Left ventricle myocardium inferior (tissue), 1 donor: Measurements from ENCODE around the gene SATB2. TPM values are rescaled to one million over a fixed set of nuclear protein-coding genes. Genes with fewer than 3 reads are reported as not detected.

Source experiments
- DNase-seq: peaks from one replicate; pipeline ENCODE4 v3.0.0-alpha.2; 2020
- H3K27ac ChIP-seq: fragments of 200-600 bp; replicated peaks from 2 replicates; pipeline ENCODE4 v1.8.0; 2021
- H3K27me3 ChIP-seq: fragments of 200-600 bp; 2 replicates; pipeline ENCODE4 v1.8.0; 2021; ENCODE audit warnings: low read depth
- H3K36me3 ChIP-seq: fragments of 200-600 bp; 2 replicates; pipeline ENCODE4 v1.8.0; 2021
- H3K4me1 ChIP-seq: fragments of 200-600 bp; 2 replicates; pipeline ENCODE4 v1.8.0; 2021
- H3K4me3 ChIP-seq: fragments of 200-600 bp; 2 replicates; pipeline ENCODE4 v1.8.0; 2021; ENCODE audit warnings: mild to moderate bottlenecking, moderate library complexity
- H3K9me3 ChIP-seq: fragments of 200-600 bp; replicated peaks from 2 replicates; pipeline ENCODE4 v1.8.0; 2021
- intact Hi-C: fragments of 100-400 bp; cut with micrococcal nuclease; formaldehyde crosslinking; loops from one replicate; pipeline ENCODE4 v1.11.0; 2022
- total RNA-seq: library from RNA; stranded (reverse); fragmentation: NEBNext Ultra II Directional; extraction: Animal tissue kit (Norgen Biotek cat#: 25700); gene quantifications from one replicate; pipeline ENCODE4 v1.2.1, GENCODE V29; 2021
- TF ChIP-seq, protein P1 (sequence below): fragments of 200-600 bp; IDR thresholded peaks from 2 replicates; pipeline ENCODE4 v1.8.0; 2021; ENCODE audit warnings: antibody characterized with exemption, mild to moderate bottlenecking, borderline replicate concordance
- donor health status: DM: no; HTN: yes; CAD: no; lungs with severe emphysema.

The SATB2 gene
- total RNA-seq, 1 donor from 2014 or later, result 1.1 TPM

DNA sequence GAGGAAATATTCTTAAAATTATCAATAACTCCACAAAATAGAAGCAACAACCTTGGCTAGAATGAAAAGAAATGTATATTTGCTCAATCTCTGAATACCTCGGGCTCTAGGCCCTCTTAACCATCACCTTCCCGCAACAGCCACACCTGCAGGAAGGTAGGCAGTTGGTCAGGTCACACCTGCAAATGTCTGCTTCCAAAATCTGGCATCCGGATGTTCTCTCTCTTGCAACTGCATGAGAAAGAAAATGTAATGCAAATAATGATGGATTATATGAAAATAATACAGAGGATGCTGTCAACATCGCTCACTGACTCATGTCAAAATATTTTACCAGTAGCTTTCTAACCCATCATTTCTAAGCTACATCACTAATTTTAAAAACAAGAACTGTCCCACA lies 148.3 kb downstream of the SATB2 start:
- intact Hi-C loops, result no loop called here
- H3K4me1 ChIP-seq, result no peaks in the 10 kb centered on the region
- no peaks in the 10 kb centered on the region for H3K27me3 ChIP-seq
- TF ChIP-seq, protein P1, sequence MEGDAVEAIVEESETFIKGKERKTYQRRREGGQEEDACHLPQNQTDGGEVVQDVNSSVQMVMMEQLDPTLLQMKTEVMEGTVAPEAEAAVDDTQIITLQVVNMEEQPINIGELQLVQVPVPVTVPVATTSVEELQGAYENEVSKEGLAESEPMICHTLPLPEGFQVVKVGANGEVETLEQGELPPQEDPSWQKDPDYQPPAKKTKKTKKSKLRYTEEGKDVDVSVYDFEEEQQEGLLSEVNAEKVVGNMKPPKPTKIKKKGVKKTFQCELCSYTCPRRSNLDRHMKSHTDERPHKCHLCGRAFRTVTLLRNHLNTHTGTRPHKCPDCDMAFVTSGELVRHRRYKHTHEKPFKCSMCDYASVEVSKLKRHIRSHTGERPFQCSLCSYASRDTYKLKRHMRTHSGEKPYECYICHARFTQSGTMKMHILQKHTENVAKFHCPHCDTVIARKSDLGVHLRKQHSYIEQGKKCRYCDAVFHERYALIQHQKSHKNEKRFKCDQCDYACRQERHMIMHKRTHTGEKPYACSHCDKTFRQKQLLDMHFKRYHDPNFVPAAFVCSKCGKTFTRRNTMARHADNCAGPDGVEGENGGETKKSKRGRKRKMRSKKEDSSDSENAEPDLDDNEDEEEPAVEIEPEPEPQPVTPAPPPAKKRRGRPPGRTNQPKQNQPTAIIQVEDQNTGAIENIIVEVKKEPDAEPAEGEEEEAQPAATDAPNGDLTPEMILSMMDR, result no peak
- H3K27ac ChIP-seq, result no peak overlapping the region
- DNase-seq, result no peak
- no peak overlapping the region for H3K4me3 ChIP-seq
- H3K9me3 ChIP-seq, result no peaks in the 10 kb centered on the region
- H3K36me3 ChIP-seq, result no peaks in the 10 kb centered on the region

DNA sequence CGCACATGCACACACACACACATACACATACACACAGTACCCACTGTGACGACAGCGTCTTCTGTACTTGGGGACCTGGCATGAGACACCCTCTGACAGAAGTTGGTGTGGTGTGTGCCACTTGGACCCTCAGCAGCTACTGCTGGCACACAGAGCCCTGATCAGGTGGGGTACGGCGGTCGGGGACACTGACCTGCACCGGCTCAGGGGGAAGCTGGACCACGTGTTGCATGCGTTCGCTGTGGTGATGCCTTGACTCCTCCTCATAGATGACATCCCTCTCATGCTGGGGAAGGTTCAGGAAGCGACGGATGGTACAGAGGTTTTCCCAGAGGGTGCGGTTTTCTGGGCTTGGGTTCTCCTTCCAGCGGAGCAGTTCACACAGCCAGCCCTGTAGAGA lies 149.2 kb downstream of the SATB2 start:
- TF ChIP-seq, protein P1, result no peak
- Histone ChIP-seq H3K27me3 (no peaks in the 10 kb centered on the region), H3K9me3 (no peaks in the 10 kb centered on the region), H3K27ac (no peak overlapping the region), H3K4me1 (no peaks in the 10 kb centered on the region), H3K4me3 (no peak overlapping the region), H3K36me3 (no peaks in the 10 kb centered on the region)
- intact Hi-C loops, result no loop called here
- DNase-seq, result no peak

DNA sequence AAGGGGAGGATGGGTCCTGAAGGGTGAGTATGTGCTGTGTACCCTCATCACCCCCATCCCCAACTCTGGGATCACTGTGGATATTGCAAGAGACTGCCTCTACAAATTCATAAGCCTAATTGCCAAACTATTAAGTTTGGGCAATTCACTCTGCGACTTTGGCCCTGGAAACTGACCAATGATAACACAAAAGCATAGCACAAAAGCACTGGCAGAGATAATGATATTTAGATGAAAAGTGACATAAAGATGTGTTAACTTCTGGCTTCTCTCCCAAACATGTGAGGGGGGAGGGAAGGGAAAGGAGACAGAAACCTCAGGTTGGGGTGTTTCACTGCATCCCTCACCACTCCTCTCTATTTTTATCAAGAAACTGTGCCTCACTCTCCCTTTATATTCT lies 150.3 kb downstream of the SATB2 start:
- Histone ChIP-seq H3K27ac (no peak overlapping the region), H3K9me3 (no peaks in the 10 kb centered on the region), H3K4me3 (no peak overlapping the region), H3K27me3 (no peaks in the 10 kb centered on the region), H3K4me1 (no peaks in the 10 kb centered on the region), H3K36me3 (no peaks in the 10 kb centered on the region)
- intact Hi-C loops, result no loop called here
- DNase-seq, result no peak
- TF ChIP-seq, protein P1, result no peak

- Histone ChIP-seq H3K27me3 (no peaks in the 10 kb centered on the region), H3K27ac (no peak overlapping the region), H3K36me3 (no peaks in the 10 kb centered on the region), H3K9me3 (no peaks in the 10 kb centered on the region), H3K4me3 (no peak overlapping the region), H3K4me1 (no peaks in the 10 kb centered on the region)
- intact Hi-C loops, result no loop called here
- no peak for DNase-seq
- TF ChIP-seq, protein P1, result no peak
These were observed 151.6 kb downstream of the SATB2 start for GRCh38 chr2:199306116-199306515.

- no peaks in the 10 kb centered on the region for H3K4me1 ChIP-seq
- no peaks in the 10 kb centered on the region for H3K27me3 ChIP-seq
- TF ChIP-seq, protein P1, result no peak
- intact Hi-C loops, result no loop called here
- no peak overlapping the region for H3K4me3 ChIP-seq
- no peaks in the 10 kb centered on the region for H3K9me3 ChIP-seq
- no peak overlapping the region for H3K27ac ChIP-seq
- H3K36me3 ChIP-seq, result no peaks in the 10 kb centered on the region
- DNase-seq, result no peak
These were observed 154.0 kb downstream of the SATB2 start for GRCh38 chr2:199303728-199304177.

GRCh38 chr2:199302851-199303250 lies 154.9 kb downstream of the SATB2 start:
- H3K27ac ChIP-seq, result no peak overlapping the region
- no peaks in the 10 kb centered on the region for H3K36me3 ChIP-seq
- DNase-seq, result no peak
- H3K4me1 ChIP-seq, result no peaks in the 10 kb centered on the region
- H3K9me3 ChIP-seq, result no peaks in the 10 kb centered on the region
- TF ChIP-seq, protein P1, result no peak
- no peaks in the 10 kb centered on the region for H3K27me3 ChIP-seq
- H3K4me3 ChIP-seq, result no peak overlapping the region
- intact Hi-C loops, result no loop called here
